HUES48 (cell line): ENCODE measurements around the gene ZYX.
"Not testable (repeated sequence)": the region's sequence is repeated elsewhere in the genome, so short reads cannot be mapped to it uniquely, and the experiment has no call there.

Source experiments
- H3K27ac ChIP-seq: one replicate; pipeline ENCODE4 v1.7.0; 2013; ENCODE audit warnings: low read depth, low read length, inconsistent platforms
- H3K27me3 ChIP-seq: 2 replicates; pipeline ENCODE4 v1.6.1; 2013; ENCODE audit warnings: mild to moderate bottlenecking, low read length; ENCODE audit not compliant: control insufficient read depth, insufficient read depth
- H3K36me3 ChIP-seq: 2 replicates; pipeline ENCODE4 v1.6.1; 2013; ENCODE audit warnings: low read length; ENCODE audit not compliant: control insufficient read depth, insufficient read depth
- H3K4me1 ChIP-seq: 2 replicates; pipeline ENCODE4 v1.6.1; 2013; ENCODE audit warnings: mild to moderate bottlenecking, low read length; ENCODE audit not compliant: control insufficient read depth, insufficient read depth
- H3K4me3 ChIP-seq: 2 replicates; pipeline ENCODE4 v1.5.1; 2013; ENCODE audit warnings: mild to moderate bottlenecking, low read depth, low read length
- H3K9ac ChIP-seq: 2 replicates; pipeline ENCODE4 v1.6.1; 2013; ENCODE audit warnings: mild to moderate bottlenecking, low read depth, low read length, moderate library complexity
- H3K9me3 ChIP-seq: 2 replicates; pipeline ENCODE4 v1.6.1; 2013; ENCODE audit warnings: low read length; ENCODE audit not compliant: control insufficient read depth, insufficient read depth

Gene ZYX

GRCh38 chr7:143394777-143395176 lies 13.6 kb downstream of the ZYX start:
- Histone ChIP-seq H3K9ac (no peak overlapping the region), H3K36me3 (peaks cover 98% of the 10 kb centered on the region)

GRCh38 chr7:143395187-143396149 lies 14.3 kb downstream of the ZYX start:
- H3K27me3 ChIP-seq: no peaks in the 10 kb centered on the region
- no peak overlapping the region for H3K9ac ChIP-seq
- no peaks in the 10 kb centered on the region for H3K4me1 ChIP-seq
- peaks cover 98% of the 10 kb centered on the region for H3K36me3 ChIP-seq
- no peak overlapping the region for H3K4me3 ChIP-seq
- H3K9me3 ChIP-seq: no peaks in the 10 kb centered on the region
- H3K27ac ChIP-seq: no peak overlapping the region

More at GRCh38 chr7:143394777-143395176, 13.6 kb downstream of the ZYX start:
- Histone ChIP-seq H3K27me3 (no peaks in the 10 kb centered on the region), H3K4me1 (no peaks in the 10 kb centered on the region), H3K4me3 (no peak overlapping the region), H3K27ac (no peak overlapping the region), H3K9me3 (no peaks in the 10 kb centered on the region)

- Histone ChIP-seq H3K36me3 (peaks cover 98% of the 10 kb centered on the region), H3K27me3 (no peaks in the 10 kb centered on the region), H3K9ac (no peak overlapping the region), H3K27ac (no peak overlapping the region), H3K4me1 (no peaks in the 10 kb centered on the region), H3K4me3 (no peak overlapping the region), H3K9me3 (no peaks in the 10 kb centered on the region)
Observed at GRCh38 chr7:143396182-143396581, 15.0 kb downstream of the ZYX start.

DNA sequence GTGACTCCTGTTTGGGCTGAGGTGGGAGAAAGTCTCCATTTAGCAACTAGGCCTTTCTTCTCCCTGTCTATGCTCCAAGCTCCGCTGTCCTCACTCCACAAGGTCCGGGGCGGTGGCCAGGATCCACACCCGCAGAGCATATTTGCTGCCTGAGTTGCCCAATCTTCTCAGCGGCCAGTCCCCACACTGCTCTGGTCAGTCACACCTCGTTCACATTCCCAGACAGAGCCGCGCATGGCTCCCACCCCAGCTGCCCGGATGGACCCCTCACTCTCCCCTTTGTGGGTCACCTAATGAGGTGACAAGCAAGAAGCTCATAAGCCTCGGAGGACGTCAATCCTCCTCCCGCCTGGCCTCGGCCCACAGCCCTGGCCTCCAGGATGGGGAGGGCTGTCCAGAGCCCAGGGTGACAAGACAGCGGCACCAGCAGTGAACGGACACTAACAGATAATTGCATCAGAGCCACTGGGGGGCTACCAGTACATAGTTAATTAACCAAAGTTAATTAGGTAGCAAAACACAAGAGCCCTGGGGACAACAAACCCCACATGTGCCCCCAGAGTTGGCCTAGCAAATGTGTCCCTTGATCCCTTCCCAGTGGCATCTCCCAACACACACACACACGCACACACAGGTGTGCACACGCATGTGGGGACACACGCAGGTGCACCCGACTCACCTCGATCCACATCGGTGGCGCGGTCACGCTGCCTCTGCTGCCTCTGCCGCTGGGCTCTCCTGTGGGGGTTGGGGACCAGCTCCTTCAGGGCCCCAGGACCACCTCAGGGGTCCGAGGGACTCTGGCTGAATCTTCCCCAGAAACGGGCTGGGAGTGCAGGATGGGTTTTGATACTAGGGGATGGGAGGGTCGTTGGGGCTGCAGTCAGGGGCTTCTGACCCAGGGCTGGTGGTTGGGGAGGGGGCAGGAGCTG lies 15.7 kb downstream of the ZYX start:
- Histone ChIP-seq H3K4me3 (no peak overlapping the region), H3K36me3 (peaks cover 98% of the 10 kb centered on the region), H3K9me3 (no peaks in the 10 kb centered on the region), H3K27me3 (no peaks in the 10 kb centered on the region), H3K9ac (no peak overlapping the region), H3K4me1 (no peaks in the 10 kb centered on the region), H3K27ac (no peak overlapping the region)

DNA sequence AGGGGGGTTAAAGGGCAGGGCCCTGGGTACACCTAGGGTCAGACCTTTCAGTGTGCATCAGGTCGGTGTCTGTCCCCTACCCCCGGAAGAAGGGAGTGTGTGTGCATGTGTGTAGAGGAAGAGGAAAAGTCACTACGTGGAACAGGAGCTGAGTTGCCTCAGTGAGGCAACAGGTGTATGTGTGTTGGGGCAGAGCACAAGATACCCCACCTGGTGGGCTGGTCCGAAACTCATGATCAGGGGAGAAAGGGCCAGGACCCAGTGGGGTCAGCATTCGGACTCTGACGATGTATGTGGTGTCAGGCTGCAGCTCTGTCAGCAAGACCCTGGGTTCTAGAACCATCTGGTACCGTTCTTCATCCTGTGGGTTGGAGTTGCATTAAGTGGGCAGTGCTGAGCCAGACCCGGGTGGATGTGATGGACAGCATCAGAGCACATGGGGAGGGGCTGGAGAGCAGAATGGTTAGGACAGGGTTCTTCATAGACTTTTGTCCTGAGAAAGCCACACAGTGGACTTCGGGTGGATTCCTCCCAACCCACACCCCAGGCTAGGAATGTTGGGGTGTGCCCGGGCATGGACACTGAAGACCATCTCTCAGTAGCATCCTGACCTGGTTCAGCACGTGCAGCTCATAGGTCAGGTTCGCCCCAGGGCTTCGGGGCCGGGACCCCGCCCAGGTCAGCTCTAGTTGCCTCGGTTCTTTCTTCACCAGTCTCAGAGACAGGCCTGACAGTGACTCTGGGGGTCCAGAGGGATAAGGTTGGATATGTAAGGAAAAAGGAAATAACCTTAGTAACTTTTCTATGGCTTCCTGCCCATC lies 16.8 kb downstream of the ZYX start:
- Histone ChIP-seq H3K27ac (no peak overlapping the region), H3K4me3 (no peak overlapping the region), H3K9me3 (no peaks in the 10 kb centered on the region), H3K9ac (no peak overlapping the region), H3K36me3 (peaks cover 95% of the 10 kb centered on the region), H3K4me1 (no peaks in the 10 kb centered on the region), H3K27me3 (no peaks in the 10 kb centered on the region)

DNA sequence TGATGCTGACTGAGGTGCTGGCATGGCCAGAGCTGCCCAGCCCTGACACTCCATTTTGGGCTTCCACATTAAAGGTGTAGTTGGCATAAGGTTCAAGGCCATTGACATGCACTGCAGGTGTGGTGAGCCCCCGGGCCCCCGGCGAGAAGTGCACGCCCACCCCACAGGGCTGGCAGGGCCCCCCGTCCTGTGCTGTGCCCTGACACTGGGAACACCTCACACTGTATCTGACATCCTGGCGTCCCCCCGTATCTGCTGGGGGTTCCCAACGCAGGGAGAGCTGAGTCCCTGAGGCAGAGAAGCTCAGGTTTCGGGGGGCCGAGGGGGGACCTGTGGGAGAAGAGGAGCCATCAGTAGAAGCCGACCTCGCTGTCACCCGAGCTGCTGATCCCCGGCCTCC lies 17.5 kb downstream of the ZYX start:
- no peaks in the 10 kb centered on the region for H3K27me3 ChIP-seq
- H3K9ac ChIP-seq: no peak overlapping the region
- H3K27ac ChIP-seq: no peak overlapping the region
- H3K4me1 ChIP-seq: no peaks in the 10 kb centered on the region
- H3K36me3 ChIP-seq: peaks cover 91% of the 10 kb centered on the region
- H3K9me3 ChIP-seq: no peaks in the 10 kb centered on the region
- no peak overlapping the region for H3K4me3 ChIP-seq

DNA sequence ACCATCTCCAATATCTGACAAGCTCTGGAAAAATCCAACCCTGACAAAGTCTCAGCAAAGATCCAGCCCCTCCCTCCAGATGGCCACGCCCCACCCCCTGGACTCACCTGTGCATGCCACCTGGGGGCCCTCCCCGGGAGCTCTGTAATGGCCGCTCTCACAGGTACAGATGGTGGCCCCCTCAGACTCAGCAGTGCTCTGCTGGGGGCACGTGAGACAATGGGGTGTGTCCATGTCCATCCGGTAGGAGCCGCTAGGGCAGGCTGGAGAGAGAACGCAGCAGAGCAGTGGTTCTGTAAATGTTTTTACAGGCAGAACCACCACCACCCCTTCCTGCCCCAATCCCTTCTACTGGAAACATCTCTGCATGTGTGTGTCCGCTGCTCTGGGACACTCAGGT lies 18.0 kb downstream of the ZYX start:
- Histone ChIP-seq H3K27me3 (no peaks in the 10 kb centered on the region), H3K9me3 (no peaks in the 10 kb centered on the region), H3K4me1 (no peaks in the 10 kb centered on the region), H3K4me3 (no peak overlapping the region), H3K36me3 (peaks cover 90% of the 10 kb centered on the region), H3K27ac (no peak overlapping the region), H3K9ac (no peak overlapping the region)

DNA sequence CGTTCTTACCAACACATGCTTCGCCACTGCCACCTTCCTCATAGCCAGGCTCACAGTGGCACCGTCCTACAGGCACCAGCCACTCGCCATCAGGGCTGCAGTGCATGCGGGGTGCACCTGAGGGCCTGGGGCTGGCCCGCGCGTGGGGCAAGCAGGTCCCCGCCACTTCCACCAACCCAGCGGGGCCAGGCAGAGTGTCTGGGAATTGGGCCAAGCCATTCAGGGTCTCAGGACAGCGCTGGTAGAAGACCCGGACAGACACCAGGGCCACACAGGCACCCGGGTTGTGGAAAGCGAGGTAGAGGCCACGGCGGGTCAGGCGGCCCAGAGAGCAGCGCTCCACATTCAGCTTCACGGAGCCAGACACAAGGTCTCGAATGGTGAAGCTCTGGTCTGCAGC lies 18.5 kb downstream of the ZYX start:
- H3K27me3 ChIP-seq: no peaks in the 10 kb centered on the region
- peaks cover 87% of the 10 kb centered on the region for H3K36me3 ChIP-seq
- H3K9me3 ChIP-seq: no peaks in the 10 kb centered on the region
- no peak overlapping the region for H3K9ac ChIP-seq
- H3K27ac ChIP-seq: no peak overlapping the region
- no peak overlapping the region for H3K4me3 ChIP-seq
- H3K4me1 ChIP-seq: no peaks in the 10 kb centered on the region

DNA sequence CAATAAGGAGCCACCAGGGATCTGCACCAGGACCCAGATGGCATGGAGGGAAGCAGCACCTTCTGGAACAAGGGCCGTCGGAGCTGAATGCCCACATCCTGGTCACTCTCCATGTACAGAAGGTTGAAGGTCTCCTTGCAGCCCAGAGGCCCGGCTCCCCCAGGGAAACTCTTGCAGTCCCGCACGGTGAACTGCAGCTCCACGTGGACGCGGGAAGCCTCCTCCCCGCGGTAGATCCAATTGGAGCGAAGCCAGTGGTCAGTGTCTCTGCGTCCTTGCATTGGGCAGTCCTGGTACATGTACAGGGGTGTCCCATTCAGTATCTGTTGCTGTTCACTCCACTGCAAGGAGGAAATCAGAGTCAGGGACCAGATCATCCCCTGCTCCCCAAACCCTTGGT lies 20.1 kb downstream of the ZYX start:
- no peak overlapping the region for H3K4me3 ChIP-seq
- H3K36me3 ChIP-seq: peaks cover 79% of the 10 kb centered on the region
- no peaks in the 10 kb centered on the region for H3K27me3 ChIP-seq
- no peak overlapping the region for H3K27ac ChIP-seq
- H3K4me1 ChIP-seq: peaks cover 13% of the 10 kb centered on the region
- no peak overlapping the region for H3K9ac ChIP-seq
- no peaks in the 10 kb centered on the region for H3K9me3 ChIP-seq

GRCh38 chr7:143402233-143402632 lies 21.1 kb downstream of the ZYX start:
- H3K9me3 ChIP-seq, H3K4me3 ChIP-seq, H3K27ac ChIP-seq, H3K9ac ChIP-seq, H3K27me3 ChIP-seq: not testable (repeated sequence)
- Histone ChIP-seq H3K36me3 (peaks cover 76% of the 10 kb centered on the region), H3K4me1 (peaks cover 22% of the 10 kb centered on the region)
